ENCODE results near the gene MARK2. TPM values are rescaled to one million over a fixed set of nuclear protein-coding genes. Genes with fewer than 3 reads are reported as not detected.
A peak's percentile ranks its signal among the peaks of the same experiment; 100 is the strongest.

MARK2 gene
- total RNA-seq, 2 experiments from 2014 or later: 57.2 to 57.9 TPM

DNA sequence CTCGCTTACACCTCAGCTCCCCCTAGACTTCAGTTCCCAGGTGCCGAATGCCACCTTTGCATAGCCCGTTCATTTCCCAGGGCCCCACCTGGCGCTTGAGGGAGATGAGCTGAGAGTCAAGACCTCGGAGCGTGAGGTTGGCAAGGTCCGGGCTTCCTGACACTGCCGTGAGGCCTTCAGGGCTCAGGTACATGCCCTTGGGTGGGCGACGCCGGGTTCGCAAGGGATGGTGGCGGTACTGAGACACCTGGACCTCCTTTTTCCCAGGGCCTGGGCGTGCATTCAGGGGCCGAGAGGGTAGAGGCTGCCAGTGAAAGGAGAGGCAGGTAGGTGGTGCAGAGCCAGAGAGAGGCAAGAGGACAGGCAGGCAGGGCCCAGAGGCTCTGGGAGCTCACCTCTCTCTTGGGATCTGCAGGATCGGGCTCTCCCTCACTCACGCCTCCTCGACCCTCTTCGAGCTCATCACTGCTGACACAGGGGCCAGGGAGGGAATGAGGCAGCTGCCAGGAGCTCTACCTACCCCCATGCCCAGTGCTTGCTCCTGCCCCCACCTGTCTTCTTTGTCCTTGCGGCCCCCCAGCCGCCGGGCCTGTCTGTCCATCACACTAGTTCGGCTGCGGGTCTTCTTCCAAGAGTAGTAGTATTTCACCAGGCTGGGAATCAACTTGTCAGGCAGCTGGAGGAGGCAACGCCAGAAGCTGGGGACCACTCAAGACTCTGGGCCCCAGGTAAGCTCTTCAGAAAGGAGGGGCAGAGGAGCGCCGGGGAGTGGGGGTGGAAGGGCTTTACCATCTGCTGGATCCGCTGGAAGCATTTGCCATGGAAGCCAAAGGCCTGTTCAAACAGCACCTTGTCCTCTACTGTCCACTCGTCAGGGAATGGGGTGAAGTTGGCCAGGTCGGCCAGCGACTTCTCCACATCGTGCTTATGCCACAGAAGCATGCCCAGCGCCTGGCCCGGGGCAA is 75.2 kb downstream of the MARK2 start:
- DNase-seq (no peak), ATAC-seq (no peak)
- Mint-ChIP-seq H3K27me3 (peaks cover 7% of the 10 kb centered on the region), H3K4me1 (peaks cover 10% of the 10 kb centered on the region), H3K9me3 (ENCODE audit: low read depth) (no peaks in the 10 kb centered on the region), H3K36me3 (peaks cover 1% of the 10 kb centered on the region), H3K4me3 (no peak overlapping the region), H3K27ac (no peak overlapping the region)
- CTCF ChIA-PET: interaction anchor here (0.6 to 2.5 kb wide), 6 partner anchors 26 to 77 kb away, joined by 3 to 9 read pairs (median 4); no protein-coding TSS in a partner anchor

GRCh38 chr11:63914896-63915691 is 76.2 kb downstream of the MARK2 start:
- no peak for DNase-seq
- no peak for ATAC-seq
- Mint-ChIP-seq H3K4me3 (no peak overlapping the region), H3K4me1 (peaks cover 10% of the 10 kb centered on the region), H3K27me3 (peaks cover 7% of the 10 kb centered on the region), H3K9me3 (ENCODE audit: low read depth) (no peaks in the 10 kb centered on the region), H3K36me3 (peaks cover under 1% of the 10 kb centered on the region), H3K27ac (no peak overlapping the region)
- CTCF ChIA-PET: interaction anchor here (0.9 to 2.5 kb wide), 7 partner anchors 8 to 78 kb away, joined by 3 to 9 read pairs (median 3); no protein-coding TSS in a partner anchor

DNA sequence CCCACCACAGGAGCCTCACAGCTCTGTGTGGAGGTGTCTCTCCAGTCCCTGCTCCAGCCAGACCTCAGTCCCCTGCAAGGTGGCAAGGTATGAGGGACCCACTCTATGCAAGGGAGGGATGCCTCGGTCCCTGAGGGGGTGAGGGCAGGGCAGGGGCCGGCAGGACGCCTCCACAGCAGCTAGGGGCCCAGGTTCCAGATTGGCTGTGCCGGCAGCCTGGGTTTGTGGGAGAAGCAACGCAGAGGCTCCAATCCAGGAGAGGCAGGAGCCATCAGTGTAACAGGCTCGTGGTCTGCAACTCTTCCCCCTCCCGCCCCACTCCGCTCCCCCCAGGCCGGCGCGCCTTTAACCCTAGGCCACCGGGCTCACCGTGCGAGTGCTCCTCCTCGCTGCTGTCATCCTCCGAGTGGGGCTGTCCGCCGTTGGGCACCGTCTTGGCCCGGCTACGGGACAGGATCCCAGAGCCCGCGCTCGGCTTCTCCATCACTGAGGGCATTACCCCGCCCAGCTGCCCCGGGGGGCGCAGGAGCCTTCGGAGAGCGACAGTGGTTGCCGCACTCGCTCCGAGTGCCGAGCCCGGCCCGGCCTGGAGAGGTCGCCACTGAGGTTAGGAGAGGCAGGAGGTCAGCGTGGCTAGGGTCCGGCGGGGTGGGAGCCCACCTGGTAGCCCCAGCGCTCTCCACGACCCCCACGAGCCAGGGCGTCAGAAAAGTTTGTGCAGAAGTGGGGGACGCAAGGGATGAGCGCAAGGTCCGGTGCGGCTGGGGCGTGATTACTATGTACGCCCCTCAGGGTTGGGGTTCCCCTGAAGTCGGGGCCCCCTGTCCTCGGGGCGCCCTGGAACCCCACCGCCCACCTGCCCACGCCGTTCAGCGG is 77.3 kb downstream of the MARK2 start:
- Mint-ChIP-seq H3K4me3 (peak overlapping the region; percentile 56), H3K9me3 (ENCODE audit: low read depth) (no peaks in the 10 kb centered on the region), H3K36me3 (no peaks in the 10 kb centered on the region), H3K27me3 (peaks cover 7% of the 10 kb centered on the region), H3K27ac (no peak overlapping the region), H3K4me1 (peaks cover 10% of the 10 kb centered on the region)
- CTCF ChIA-PET: interaction anchor here (0.9 to 2.5 kb wide), 7 partner anchors 9 to 79 kb away, joined by 3 to 9 read pairs (median 4); no protein-coding TSS in a partner anchor
- DNase-seq (peak; percentile 55), ATAC-seq (peak; percentile 16)

DNA sequence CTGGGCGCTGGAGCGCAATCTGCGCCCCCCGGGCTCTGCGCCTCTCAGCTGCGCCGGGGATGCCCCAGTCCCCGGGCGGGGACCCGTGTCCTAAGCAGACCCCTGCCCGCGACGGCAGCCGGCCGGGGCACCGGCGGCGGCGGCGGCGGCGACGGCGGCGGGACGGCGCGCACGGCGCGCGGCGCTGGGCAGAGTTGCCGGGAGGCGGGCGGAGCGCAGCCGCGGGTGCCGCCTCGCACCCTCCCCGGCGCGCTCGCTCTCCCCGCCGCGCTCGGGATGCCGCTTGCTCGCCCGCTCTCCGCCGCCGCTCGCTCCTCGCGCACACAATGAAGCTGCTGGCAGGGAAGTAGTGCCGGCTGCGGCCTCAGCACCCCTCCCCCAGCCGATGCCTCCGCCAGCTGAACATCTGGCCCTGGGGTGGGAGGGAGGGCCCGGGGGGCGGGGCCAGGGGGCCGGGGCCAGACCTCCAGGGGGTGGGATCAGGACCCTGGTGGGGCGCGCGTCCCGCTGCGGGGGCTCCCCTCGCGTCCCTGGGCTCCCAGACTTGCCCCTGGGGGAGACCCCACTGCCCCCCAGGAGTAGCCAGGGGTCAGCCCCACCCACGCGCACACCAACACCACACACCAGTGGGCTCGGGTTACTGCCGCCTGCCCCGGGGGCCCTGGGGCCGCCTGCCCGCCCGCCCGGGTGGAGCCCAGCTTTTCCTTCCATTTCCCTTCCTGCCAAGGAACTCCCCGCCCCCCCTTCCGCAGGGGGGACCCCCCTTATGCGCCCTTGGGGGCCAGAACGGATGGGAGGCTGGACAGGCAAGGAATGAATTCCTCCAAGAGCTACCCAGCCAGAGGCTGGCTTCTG is 78.2 kb downstream of the MARK2 start, which contains the start of gene RCOR2:
TSS of gene RCOR2 (minus strand) at position 328 of the 855 bp plus-strand sequence. CDS start 708 bp downstream, outside the sequence.
- peaks cover 10% of the 10 kb centered on the region for H3K4me1 Mint-ChIP-seq
- ATAC-seq (peak; percentile 77), DNase-seq (peak; percentile 67)
- H3K27ac Mint-ChIP-seq: no peak within 1 kb of the TSS
- no peaks in the 10 kb centered on the region for H3K36me3 Mint-ChIP-seq
- H3K4me3 Mint-ChIP-seq: peak within 1 kb of the TSS; percentile 56
- CTCF ChIA-PET: interaction anchor here (1.0 to 2.5 kb wide), 6 partner anchors 10 to 81 kb away, joined by 4 to 10 read pairs (median 4); no protein-coding TSS in a partner anchor
- no peaks in the 10 kb centered on the region for H3K9me3 Mint-ChIP-seq (ENCODE audit: low read depth)
- peaks cover 11% of the 10 kb centered on the region for H3K27me3 Mint-ChIP-seq

GRCh38 chr11:63917692-63918506 is 79.0 kb downstream of the MARK2 start:
- H3K4me3 Mint-ChIP-seq: peak overlapping the region; percentile 41
- H3K36me3 Mint-ChIP-seq: no peaks in the 10 kb centered on the region
- H3K27ac Mint-ChIP-seq: no peak overlapping the region
- DNase-seq (no peak), ATAC-seq (no peak)
- CTCF ChIA-PET: interaction anchor here (1.0 to 2.1 kb wide), 5 partner anchors 11 to 81 kb away, joined by 4 to 10 read pairs (median 4); no protein-coding TSS in a partner anchor
- peaks cover 17% of the 10 kb centered on the region for H3K27me3 Mint-ChIP-seq
- H3K9me3 Mint-ChIP-seq (ENCODE audit: low read depth): no peaks in the 10 kb centered on the region
- peaks cover 10% of the 10 kb centered on the region for H3K4me1 Mint-ChIP-seq

DNA sequence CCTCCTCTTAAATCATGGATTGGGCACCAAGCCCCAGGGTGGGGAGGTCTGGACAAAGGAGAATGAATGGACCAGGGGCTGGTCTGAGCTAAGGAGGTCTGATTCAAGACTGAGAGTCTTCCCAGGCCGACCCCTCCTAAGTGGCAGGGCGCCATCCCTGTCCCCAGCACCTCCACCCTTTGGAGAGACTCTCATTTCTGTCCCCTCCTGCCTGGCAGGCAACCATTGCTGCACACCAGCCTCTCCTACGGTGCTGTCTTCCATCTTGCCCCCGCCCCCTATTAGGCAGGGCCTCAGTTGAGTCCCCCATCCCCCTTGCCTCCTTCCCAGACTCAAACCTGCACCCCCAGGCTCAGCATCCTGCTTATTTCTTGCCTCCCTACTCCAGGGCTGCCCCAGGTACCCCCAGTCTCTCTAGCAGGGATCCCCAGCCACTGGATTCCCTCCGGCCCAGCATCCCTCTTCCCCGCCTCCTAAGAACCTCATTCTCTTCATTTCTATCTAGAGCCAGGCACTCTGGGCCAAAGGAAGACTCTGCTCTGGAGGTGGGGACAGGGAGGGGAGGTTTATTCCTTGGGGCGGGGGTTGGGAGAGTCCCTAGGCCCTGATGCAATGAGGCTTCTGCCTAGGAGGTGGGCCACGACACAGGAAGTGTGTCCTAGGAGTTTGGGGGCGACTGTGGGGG is 79.7 kb downstream of the MARK2 start:
- H3K27me3 Mint-ChIP-seq: peaks cover 19% of the 10 kb centered on the region
- no peak overlapping the region for H3K27ac Mint-ChIP-seq
- ATAC-seq (no peak), DNase-seq (no peak)
- H3K9me3 Mint-ChIP-seq (ENCODE audit: low read depth): no peaks in the 10 kb centered on the region
- H3K36me3 Mint-ChIP-seq: no peaks in the 10 kb centered on the region
- peaks cover 10% of the 10 kb centered on the region for H3K4me1 Mint-ChIP-seq
- CTCF ChIA-PET: interaction anchor here (1.3 to 2.8 kb wide), 4 partner anchors 12 to 82 kb away, joined by 4 to 10 read pairs (median 8); no protein-coding TSS in a partner anchor
- H3K4me3 Mint-ChIP-seq: no peak overlapping the region

DNA sequence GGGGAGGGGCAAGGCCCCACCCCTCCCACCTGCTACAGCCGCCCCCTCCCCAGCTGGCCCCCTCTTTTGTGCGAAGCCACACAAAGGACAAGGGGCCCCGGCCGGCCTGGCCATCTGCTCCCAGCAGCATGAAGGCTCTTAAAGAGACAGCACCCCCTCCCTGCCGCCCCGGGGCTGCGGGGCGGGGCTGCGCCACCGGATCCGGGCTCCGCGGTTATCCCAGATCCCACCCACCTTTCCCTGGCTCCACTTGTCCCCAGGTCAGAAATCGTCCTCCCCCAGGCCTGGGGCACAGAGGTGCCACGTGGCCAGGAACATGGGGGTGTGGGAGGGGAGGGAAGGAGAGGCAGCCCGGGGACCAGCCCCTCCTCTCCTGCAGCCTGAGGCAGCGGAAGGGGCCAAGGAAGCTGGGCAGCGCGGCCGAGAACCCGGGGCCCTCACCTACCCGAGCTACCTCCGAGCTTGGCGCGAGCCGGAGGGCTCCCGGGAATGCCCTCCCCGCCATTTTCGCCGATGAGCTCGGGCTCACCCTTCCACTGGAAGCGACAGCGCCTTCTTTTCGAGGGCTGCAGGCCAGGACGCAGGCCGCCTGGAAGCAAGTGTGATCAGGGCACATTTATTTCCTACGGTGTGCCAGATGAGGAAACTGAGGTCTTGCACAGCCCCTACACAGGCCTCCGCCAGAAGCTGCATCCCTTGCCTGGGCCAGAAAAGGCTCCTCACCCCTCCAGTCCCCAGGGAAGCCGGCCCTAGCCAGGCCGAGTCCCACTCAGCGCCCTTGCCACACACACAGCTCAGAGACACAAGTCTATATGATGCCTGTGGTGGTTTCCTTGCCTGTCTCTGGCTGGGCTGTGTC is 80.6 kb downstream of the MARK2 start:
- no peak for ATAC-seq
- Mint-ChIP-seq H3K27me3 (peaks cover 21% of the 10 kb centered on the region), H3K4me1 (peaks cover 10% of the 10 kb centered on the region), H3K4me3 (no peak overlapping the region), H3K9me3 (ENCODE audit: low read depth) (no peaks in the 10 kb centered on the region), H3K27ac (no peak overlapping the region), H3K36me3 (no peaks in the 10 kb centered on the region)
- CTCF ChIA-PET: interaction anchor here (0.8 to 3.6 kb wide), 3 partner anchors 15 to 82 kb away, joined by 5 to 19 read pairs (median 10); partner anchors contain the start of gene MARK2
- no peak for DNase-seq

DNA sequence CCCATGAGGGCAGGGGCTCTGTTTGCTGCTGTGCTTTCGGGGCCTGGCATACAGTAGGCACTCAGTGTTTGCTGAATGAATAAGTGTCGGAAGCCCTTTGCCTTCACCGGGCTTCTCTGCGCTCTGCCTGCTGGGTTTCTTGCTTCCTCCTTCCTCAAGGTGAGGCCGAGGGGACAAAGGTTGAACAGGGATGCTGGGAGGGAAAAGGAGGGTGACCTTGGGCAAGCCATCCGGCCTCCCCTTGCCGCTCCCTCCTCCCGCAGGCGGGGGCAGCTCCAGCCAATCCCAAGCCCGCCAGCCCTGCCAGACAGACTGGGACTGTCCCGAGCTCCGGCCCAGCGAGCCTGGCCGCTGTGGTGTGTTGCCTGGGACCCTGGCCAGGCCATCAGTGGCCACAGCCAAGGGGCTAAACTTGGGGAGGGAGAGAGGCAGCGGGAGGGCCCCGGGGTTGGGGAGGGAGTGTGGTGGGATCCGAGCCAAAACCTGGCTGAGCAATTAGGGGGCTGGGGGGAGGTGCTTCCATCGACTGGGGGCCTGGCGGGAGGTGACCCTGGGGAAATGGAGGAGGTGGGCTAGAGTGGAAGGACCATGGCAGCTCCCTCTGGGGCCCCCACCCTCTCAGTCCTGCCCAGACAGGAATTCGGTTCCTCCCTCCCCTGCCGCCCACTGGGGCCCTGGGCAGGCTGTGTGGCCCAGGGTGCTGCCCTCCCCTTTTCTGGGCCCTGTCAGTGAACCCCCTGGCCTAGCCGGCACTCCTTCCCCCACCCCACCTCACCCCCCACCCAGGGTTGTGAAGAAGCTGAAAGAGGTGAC is 81.4 kb downstream of the MARK2 start:
- Mint-ChIP-seq H3K9me3 (ENCODE audit: low read depth) (no peaks in the 10 kb centered on the region), H3K27ac (no peak overlapping the region), H3K36me3 (no peaks in the 10 kb centered on the region), H3K4me1 (peaks cover 10% of the 10 kb centered on the region), H3K27me3 (peaks cover 23% of the 10 kb centered on the region), H3K4me3 (no peak overlapping the region)
- no peak for ATAC-seq
- CTCF ChIA-PET: interaction anchor here (0.8 to 3.6 kb wide), 10 partner anchors 9 to 113 kb away, joined by 3 to 19 read pairs (median 4); partner anchors contain the start of gene MARK2
- DNase-seq: no peak

- CTCF ChIA-PET: interaction anchor here (0.8 to 3.6 kb wide), 11 partner anchors 8 to 114 kb away, joined by 3 to 19 read pairs (median 3); partner anchors contain the start of gene MARK2
- Mint-ChIP-seq H3K4me1 (peaks cover 10% of the 10 kb centered on the region), H3K4me3 (no peak overlapping the region), H3K36me3 (no peaks in the 10 kb centered on the region), H3K27ac (no peak overlapping the region), H3K9me3 (ENCODE audit: low read depth) (no peaks in the 10 kb centered on the region), H3K27me3 (peaks cover 23% of the 10 kb centered on the region)
- peak; percentile 57 for DNase-seq
- no peak for ATAC-seq
Observed at GRCh38 chr11:63920939-63921417, 82.1 kb downstream of the MARK2 start.

All from activated CD8-positive, alpha-beta memory T cell treated with anti-CD3 and anti-CD28 coated beads, Interleukin-2, amount 10 ng/mL, durations not matched to agents 7 days and 5 days (primary cell).